GM21526 (cell line): ENCODE measurements around the gene TEPSIN.

Experiments
- ATAC-seq: cut with Tn5 transposase; IDR thresholded peaks from one replicate; pipeline ENCODE4 v1.9.1; 2021; ENCODE audit warnings: moderate library complexity; ENCODE audit not compliant: unreplicated experiment, low FRiP score

Gene TEPSIN

DNA sequence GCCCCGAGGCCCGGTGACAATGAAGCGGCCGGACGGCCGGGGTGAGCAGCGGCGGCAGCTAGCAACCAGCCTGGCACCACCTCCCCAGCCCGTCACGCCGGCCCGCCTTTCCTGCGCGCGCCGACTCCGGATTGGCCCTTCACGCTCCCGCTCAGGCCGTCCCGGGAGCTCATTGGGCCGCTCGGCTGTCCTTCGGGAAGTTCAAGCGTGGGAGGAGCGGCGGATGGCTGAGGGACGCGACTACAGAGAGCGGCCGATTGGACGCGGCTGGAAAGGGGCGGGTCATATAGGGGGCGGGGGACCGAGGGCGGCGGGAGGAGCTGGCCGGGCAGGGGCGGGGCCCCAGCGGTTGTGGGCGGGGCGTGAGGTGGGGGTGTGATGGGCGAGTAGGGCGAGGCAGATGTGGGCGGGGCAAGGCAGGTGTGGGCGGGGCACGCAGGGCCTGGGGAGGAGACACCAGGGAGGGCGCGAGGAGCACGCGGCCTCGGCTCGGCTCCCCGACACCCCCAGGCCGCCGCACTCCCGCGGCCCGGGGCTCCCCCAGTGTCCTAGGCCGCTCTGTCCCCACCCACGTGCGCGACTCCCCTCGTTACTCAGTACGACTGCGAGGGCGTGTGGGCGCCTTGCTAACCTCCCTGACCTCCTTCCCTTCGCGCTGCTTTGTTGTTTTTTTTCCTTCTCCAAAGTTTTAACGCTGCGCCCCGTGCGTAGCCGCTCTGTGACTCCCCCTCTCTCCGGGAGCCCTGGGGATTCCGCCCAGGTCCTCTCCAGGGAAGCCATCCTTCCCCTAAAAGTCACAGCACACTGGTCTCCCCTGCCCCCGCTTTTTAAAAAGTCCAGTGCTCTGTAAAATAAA, 15.7 kb downstream of the TEPSIN start, which contains the start of gene CEP131:
CEP131 (minus strand) TSS at position 60 of the 856 bp plus-strand sequence. CDS start 2,909 bp downstream, outside the sequence.
- ATAC-seq, result peak; percentile 89

- ATAC-seq, result peak; percentile 9
Observed at GRCh38 chr17:81222620-81222905, 16.3 kb downstream of the TEPSIN start.

DNA sequence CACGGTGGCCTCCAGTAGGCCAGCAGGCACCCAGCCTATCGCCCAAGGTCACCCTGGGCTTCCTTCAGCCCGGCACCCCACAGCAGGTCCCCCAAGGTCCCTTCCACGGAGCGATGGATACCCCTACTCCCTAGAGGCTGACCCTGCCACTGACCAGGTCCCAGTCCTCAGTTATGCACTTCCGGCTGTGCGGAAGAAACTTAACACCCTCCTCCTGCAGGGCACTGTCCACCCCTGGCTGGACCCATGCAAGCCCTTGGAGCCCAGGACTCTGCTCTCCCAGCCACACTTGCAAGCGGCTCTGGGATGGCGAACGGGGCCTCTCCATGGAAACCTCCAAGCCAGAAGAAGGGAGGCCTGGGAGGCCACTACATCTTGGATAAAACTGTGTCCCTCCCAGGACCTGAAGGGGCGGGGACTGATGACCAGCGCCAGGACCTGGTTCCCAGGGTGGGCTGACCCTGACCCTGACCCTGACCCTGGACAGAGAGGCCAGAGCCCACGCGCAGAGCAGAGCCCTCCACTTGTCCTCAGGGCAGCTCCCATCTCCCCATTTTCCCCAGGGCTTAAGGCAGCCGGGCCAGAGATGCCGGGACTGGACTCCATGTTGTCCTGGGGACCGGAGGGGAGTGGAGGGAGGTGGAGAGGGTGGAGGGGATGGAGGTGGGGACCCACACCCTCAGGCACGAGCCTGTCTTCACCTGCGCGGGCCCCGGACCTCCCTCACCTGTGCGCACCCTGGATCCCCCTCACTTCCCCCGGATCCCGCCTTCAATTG, 16.8 kb downstream of the TEPSIN start:
- ATAC-seq, result no peak

DNA sequence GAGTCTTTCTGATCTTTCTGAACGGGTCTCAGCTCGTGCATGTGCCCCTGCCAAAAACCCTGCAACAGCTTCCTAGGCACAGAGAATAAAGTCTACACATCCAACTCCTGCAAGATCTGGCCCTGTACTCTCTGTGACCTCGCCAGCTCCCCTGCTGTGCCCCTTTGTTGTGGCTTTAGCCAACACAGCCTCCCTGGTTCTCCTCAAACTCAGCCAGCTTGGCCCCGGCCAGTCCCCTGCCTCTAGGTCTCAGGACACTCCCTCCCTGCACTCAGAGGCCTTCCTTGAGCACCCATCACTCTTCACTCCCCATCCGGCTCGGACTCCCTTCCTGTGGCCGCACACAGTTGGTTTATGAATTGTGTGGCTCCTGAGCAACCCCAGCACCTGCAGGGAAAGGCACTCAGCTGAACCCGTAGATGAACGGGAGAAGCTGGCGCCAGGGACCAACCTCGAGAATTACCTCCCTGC, 17.4 kb downstream of the TEPSIN start:
- ATAC-seq, result no peak

GRCh38 chr17:81219476-81220180, 19.2 kb downstream of the TEPSIN start:
- ATAC-seq, result no peak

DNA sequence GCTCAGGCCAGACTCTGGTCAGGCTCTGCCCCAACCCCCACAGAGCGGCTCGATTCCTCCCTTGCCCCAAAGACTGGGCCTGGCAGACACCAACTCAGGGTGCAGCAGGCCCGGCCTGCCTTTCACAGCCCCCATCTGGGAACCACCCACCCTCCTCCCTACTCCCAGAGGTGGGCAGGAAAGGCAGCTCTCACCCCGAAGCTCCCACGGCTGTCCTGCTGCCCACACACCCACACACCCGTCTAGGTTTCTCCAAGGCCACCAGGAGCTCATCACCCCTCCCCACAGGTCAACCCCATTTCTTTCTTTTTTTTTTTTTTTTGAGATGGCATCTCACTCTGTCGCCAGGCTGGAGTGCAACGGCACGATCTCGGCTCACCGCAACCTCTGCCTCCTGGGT, 19.9 kb downstream of the TEPSIN start:
- no peak for ATAC-seq

DNA sequence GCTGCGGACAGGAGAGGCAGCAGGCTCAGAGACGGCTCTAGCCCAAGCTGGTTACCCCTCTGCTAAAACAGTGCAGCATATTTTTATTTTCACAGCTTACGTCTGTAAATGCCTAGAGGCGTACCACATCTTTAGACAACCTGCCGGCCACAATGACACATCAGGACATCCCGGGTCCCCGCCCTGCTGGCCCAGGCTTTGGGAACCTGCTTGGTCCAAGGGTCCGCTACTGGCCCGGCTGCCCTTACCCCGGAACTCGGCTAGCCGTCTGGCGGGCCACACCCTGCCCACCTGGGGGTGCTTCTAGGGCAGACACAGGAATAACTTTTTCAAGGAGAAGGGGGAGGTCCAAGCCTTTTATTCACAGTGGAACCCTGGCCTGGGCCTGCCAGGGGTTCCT, 20.4 kb downstream of the TEPSIN start:
- no peak for ATAC-seq

GRCh38 chr17:81217491-81217890, 21.4 kb downstream of the TEPSIN start:
- no peak for ATAC-seq

DNA sequence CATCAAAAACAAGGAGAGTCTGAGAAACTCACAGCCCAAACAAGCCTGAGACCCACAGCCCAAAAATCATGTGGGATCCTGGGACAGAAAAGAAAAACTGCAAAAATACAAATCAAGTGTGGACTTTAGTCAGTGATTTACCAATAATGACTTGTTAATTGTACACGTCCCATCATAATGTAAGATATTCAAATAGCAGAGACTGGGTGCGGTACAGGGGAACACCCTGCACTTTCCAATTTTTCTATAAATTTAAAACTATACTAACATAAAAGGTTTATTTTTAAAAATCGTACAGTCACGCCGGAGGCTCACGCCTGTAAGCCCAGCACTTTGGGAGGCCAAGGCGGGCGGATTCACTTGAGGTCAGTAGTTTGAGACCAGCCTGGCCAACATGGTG, 24.9 kb downstream of the TEPSIN start:
- no peak for ATAC-seq

DNA sequence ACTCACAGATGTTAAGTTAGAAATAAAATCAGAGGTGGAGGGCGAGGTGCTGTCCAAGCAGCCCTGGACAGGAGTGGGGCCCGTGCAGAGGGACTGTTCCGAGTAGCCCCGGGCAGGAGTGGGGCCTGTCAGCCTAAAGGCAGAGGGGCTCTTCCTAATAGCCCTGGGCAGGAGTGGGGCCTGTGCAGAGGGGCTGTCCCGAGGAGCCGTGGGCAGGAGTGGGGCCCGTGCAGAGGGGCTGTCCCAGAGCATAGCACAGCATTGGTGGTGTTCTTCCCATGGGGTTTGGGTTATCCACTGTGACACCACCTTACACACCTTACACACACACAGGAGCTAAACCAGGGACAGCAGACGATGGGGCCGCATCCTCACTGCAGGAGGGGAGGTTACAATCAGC, 26.5 kb downstream of the TEPSIN start:
- no peak for ATAC-seq

- no peak for ATAC-seq
Observed at GRCh38 chr17:81210868-81211267, 28.0 kb downstream of the TEPSIN start.

- ATAC-seq, result no peak
Observed at GRCh38 chr17:81210466-81210865, 28.4 kb downstream of the TEPSIN start.

DNA sequence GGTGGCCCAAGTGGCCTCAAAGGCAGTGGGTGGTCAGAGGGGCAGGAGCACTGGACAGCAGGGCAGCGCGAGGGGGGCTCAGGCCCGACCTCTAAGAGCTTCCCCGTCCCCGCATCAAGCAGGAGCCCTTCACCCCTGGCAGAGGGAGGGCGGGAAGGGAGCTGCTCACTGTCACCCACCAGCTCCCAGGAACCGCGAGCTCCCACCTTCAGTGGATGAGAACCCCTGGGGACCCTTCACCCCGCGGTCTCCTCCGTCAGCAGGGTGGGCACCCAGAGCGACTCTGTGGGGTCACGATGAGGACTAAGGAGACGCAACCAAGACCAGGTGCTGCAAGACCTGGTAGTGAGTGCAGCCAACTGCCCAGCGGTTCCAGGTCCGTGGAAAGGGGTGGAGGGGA, 29.7 kb downstream of the TEPSIN start:
- no peak for ATAC-seq

DNA sequence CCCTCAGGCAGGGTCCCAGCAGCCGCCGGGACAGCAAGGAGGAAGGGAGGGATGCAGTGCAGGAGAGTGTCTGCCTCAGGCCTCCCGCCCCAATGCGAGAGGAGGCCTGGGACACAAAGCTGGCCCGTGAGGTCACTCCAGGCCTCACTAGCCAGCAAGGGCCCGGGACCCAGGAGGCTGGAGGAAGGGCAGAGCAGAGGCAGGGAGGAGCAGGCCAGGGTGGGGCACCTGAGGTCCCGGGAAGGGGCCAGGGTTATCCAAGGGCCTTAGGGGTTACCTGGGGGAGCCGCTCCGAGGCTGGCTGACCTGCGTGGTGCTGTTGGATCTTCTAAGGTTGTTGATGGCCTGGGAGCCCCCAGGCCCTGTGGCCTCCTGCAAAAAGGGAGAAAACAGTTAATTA, 30.2 kb downstream of the TEPSIN start:
- ATAC-seq, result no peak

GRCh38 chr17:81207610-81208581, 31.0 kb downstream of the TEPSIN start:
- ATAC-seq, result no peak

GRCh38 chr17:81206657-81207056, 32.2 kb downstream of the TEPSIN start:
- ATAC-seq, result no peak

DNA sequence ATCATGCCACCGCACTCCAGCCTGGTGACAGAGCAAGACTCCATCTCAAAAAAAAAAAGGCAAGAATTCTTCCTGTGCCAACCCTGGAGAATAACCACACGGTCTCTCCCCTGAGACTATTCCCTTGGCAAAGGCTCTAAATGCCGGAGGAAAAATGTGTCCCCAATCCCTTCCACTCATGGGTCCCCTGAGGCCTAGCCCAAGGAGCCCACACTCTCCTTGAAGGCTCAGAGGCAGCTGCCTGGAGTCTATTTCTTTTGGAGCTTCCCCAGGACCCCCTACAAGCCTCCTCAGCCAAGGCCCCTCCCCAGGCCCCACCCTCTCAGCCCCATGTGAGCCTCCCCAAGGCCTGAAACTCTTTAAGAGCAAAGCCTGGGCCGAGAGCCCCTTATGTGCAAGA, 32.7 kb downstream of the TEPSIN start:
- no peak for ATAC-seq

GRCh38 chr17:81204578-81204977, 34.3 kb downstream of the TEPSIN start:
- no peak for ATAC-seq

GRCh38 chr17:81203136-81203535, 35.7 kb downstream of the TEPSIN start:
- ATAC-seq, result no peak

GRCh38 chr17:81202318-81202717, 36.5 kb downstream of the TEPSIN start:
- ATAC-seq, result no peak
